Activated gamma-delta T cell (primary cell): ENCODE results near the gene KIF21B.
A peak's percentile ranks its signal among the peaks of the same experiment; 100 is the strongest.

Experiments used
- DNase-seq: peaks from one replicate; lab custom pipeline; 2025; lab: John Stamatoyannopoulos, UW

The KIF21B gene

GRCh38 chr1:201020721-201021629 lies 2.5 kb downstream of the KIF21B start:
- DNase-seq, result no peak

GRCh38 chr1:201020040-201020591 lies 3.4 kb downstream of the KIF21B start:
- DNase-seq, result no peak

GRCh38 chr1:201019321-201019977 lies 4.1 kb downstream of the KIF21B start:
- peak; percentile 55 for DNase-seq

GRCh38 chr1:201017828-201018163 lies 5.7 kb downstream of the KIF21B start:
- DNase-seq, result no peak

- DNase-seq, result no peak
Measured at GRCh38 chr1:201016943-201017827, 6.3 kb downstream of the KIF21B start.

GRCh38 chr1:201016211-201016651 lies 7.3 kb downstream of the KIF21B start:
- no peak for DNase-seq

GRCh38 chr1:201015551-201016091 lies 7.9 kb downstream of the KIF21B start:
- no peak for DNase-seq

- no peak for DNase-seq
Measured at GRCh38 chr1:201014816-201015200, 8.7 kb downstream of the KIF21B start.

- DNase-seq, result no peak
Measured at GRCh38 chr1:201013991-201014815, 9.3 kb downstream of the KIF21B start.

- DNase-seq, result no peak
Measured at GRCh38 chr1:201013031-201013485, 10.5 kb downstream of the KIF21B start.

- no peak for DNase-seq
Measured at GRCh38 chr1:201011616-201012015, 11.9 kb downstream of the KIF21B start.

- DNase-seq, result no peak
Measured at GRCh38 chr1:201009962-201010645, 13.4 kb downstream of the KIF21B start.

- no peak for DNase-seq
Measured at GRCh38 chr1:201008666-201009360, 14.7 kb downstream of the KIF21B start.

GRCh38 chr1:201007481-201007880 lies 16.0 kb downstream of the KIF21B start:
- no peak for DNase-seq

- no peak for DNase-seq
Measured at GRCh38 chr1:201006450-201006849, 17.1 kb downstream of the KIF21B start.

- DNase-seq, result no peak
Measured at GRCh38 chr1:201004732-201005131, 18.8 kb downstream of the KIF21B start.

- DNase-seq, result no peak
Measured at GRCh38 chr1:201004154-201004553, 19.4 kb downstream of the KIF21B start.

GRCh38 chr1:201002510-201002909 lies 21.0 kb downstream of the KIF21B start:
- DNase-seq, result no peak

GRCh38 chr1:201001962-201002361 lies 21.6 kb downstream of the KIF21B start:
- no peak for DNase-seq
